Measurements from ENCODE around the gene RPS14. TPM values are rescaled to one million over a fixed set of nuclear protein-coding genes. Genes with fewer than 3 reads are reported as not detected.

Gene RPS14
- total RNA-seq, 1 experiment from 2014 or later = 1,789 TPM

DNA sequence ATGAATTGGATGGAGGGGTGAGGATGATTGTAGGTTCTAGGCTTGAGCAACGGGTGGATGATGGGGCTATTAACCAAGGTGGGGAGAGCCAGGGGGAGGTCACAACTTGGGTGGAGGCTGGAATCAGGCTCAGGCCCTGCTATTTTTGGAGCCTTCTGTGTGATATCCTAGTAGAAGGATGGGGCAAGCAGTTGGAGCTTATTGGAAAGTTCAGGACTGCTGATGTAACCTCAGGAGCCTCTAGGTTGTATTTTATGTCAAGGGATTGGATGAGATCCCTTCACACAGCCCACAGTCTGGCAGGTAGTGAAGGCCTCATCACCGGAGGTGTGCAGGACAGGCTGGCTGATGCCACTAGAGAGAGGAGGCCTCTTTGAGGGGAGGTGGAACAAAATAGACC lies 11.2 kb upstream of the RPS14 start:
- H3K4me1 ChIP-seq (ENCODE audit: insufficient read depth, low read length, poor library complexity, severe bottlenecking) = no peaks in the 10 kb centered on the region
- ChIA-PET CTCF (interaction anchor here (1.0 to 1.1 kb wide), 2 partner anchors 85 to 655 kb away, joined by 3 to 4 read pairs; no protein-coding TSS in a partner anchor), POLR2A (ENCODE audit: low non-redundant PET) (interaction anchor here (0.6 to 0.7 kb wide), 2 partner anchors 16 to 69 kb away, joined by 3 to 4 read pairs; no protein-coding TSS in a partner anchor)
- no peak overlapping the region for H3K4me3 ChIP-seq (ENCODE audit: low read depth, low read length, poor library complexity, severe bottlenecking)
- H3K36me3 ChIP-seq (ENCODE audit: insufficient read depth, low read length, poor library complexity, severe bottlenecking) = no peaks in the 10 kb centered on the region
- H3K9me3 ChIP-seq (ENCODE audit: low read depth, low read length, poor library complexity, severe bottlenecking) = no peaks in the 10 kb centered on the region
- TF ChIP-seq CTCF (conservative IDR thresholded peaks at IDR 0.05; ENCODE audit: low read depth, low read length) (no peak), EZH2 (IDR thresholded peaks at IDR 0.05; ENCODE audit: borderline replicate concordance, low read depth, low read length, poor library complexity, severe bottlenecking) (no peak)
- no peaks in the 10 kb centered on the region for H3K27me3 ChIP-seq (replicated peaks; ENCODE audit: insufficient read depth, low read depth, low read length, poor library complexity)
- no peak for DNase-seq (ENCODE audit: low spot score)
- intact Hi-C loops (cut with micrococcal nuclease; ENCODE audit: unreplicated experiment) = no loop called here
- no peak overlapping the region for H3K27ac ChIP-seq (ENCODE audit: low read depth, low read length, poor library complexity, severe bottlenecking)
- no TSS peak for BruUV-seq (replicated peaks)

DNA sequence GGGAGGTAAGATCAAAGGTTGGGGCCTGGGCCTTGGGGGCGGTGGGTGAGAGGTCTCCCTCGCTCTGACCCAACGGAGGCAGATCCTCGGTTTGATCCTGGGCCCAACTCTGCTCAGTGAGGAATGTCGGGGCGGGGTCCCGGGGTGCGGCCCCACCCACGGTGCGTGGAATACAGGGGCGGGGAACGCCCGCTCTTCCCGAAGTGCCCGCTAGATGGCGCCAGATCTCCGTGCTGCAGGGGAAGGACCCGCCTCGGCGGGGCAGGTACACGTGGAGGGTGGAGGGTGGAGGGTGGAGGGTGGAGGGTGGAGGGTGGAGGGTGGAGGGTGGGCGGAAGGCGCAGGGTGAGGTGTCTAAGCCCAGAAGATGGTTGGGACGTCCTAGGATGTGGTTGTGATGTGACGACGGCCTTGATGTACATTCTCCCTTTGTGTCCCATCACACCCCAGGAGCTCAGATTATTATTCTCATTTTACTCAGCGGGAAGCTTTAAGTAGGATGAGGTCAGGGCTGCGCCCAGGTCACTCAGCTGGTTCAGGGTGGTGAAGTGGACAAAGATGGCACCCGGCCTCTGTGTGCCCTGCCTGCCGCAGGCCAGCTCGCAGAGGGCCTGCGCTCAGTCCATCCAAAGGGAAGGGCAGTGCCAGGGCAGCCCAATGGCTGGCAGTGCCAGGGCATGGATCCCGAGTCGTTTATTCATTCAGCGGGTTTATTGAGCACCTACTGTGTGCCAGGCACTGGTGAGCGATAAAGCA lies 9.4 kb upstream of the RPS14 start:
- H3K36me3 ChIP-seq (ENCODE audit: insufficient read depth, low read length, poor library complexity, severe bottlenecking) = no peaks in the 10 kb centered on the region
- H3K27me3 ChIP-seq (replicated peaks; ENCODE audit: insufficient read depth, low read depth, low read length, poor library complexity) = no peaks in the 10 kb centered on the region
- ChIA-PET CTCF (interaction anchor here (0.6 to 0.7 kb wide), 5 partner anchors 9 to 625 kb away, joined by 3 to 9 read pairs (median 5); no protein-coding TSS in a partner anchor), POLR2A (ENCODE audit: low non-redundant PET) (no interaction called here)
- TF ChIP-seq CTCF (conservative IDR thresholded peaks at IDR 0.05; ENCODE audit: low read depth, low read length) = peak; percentile 74
- TF ChIP-seq EZH2 (IDR thresholded peaks at IDR 0.05; ENCODE audit: borderline replicate concordance, low read depth, low read length, poor library complexity, severe bottlenecking) = no peak
- no TSS peak for BruUV-seq (replicated peaks)
- H3K27ac ChIP-seq (ENCODE audit: low read depth, low read length, poor library complexity, severe bottlenecking) = no peak overlapping the region
- H3K9me3 ChIP-seq (ENCODE audit: low read depth, low read length, poor library complexity, severe bottlenecking) = no peaks in the 10 kb centered on the region
- intact Hi-C loops (cut with micrococcal nuclease; ENCODE audit: unreplicated experiment) = loop anchor here (1.0 to 10.0 kb wide), 7 partner anchors 64 to 706 kb away; partner anchors contain the start of genes IRGM and RBM22
- DNase-seq (ENCODE audit: low spot score) = peak; percentile 86
- peak overlapping the region; percentile 27 for H3K4me3 ChIP-seq (ENCODE audit: low read depth, low read length, poor library complexity, severe bottlenecking)
- no peaks in the 10 kb centered on the region for H3K4me1 ChIP-seq (ENCODE audit: insufficient read depth, low read length, poor library complexity, severe bottlenecking)

- no peak overlapping the region for H3K4me3 ChIP-seq (ENCODE audit: low read depth, low read length, poor library complexity, severe bottlenecking)
- no peak overlapping the region for H3K27ac ChIP-seq (ENCODE audit: low read depth, low read length, poor library complexity, severe bottlenecking)
- intact Hi-C loops (cut with micrococcal nuclease; ENCODE audit: unreplicated experiment) = loop anchor here (2.0 to 10.0 kb wide), 6 partner anchors 87 to 707 kb away; partner anchors contain the start of genes IRGM and RBM22
- no peak for TF ChIP-seq CTCF (conservative IDR thresholded peaks at IDR 0.05; ENCODE audit: low read depth, low read length)
- H3K27me3 ChIP-seq (replicated peaks; ENCODE audit: insufficient read depth, low read depth, low read length, poor library complexity) = no peaks in the 10 kb centered on the region
- H3K9me3 ChIP-seq (ENCODE audit: low read depth, low read length, poor library complexity, severe bottlenecking) = no peaks in the 10 kb centered on the region
- BruUV-seq (replicated peaks) = no TSS peak
- H3K36me3 ChIP-seq (ENCODE audit: insufficient read depth, low read length, poor library complexity, severe bottlenecking) = no peaks in the 10 kb centered on the region
- H3K4me1 ChIP-seq (ENCODE audit: insufficient read depth, low read length, poor library complexity, severe bottlenecking) = no peaks in the 10 kb centered on the region
- POLR2A ChIA-PET (ENCODE audit: low non-redundant PET) = no interaction called here
- DNase-seq (ENCODE audit: low spot score) = no peak
- CTCF ChIA-PET = interaction anchor here (0.6 to 0.7 kb wide), 2 partner anchors 8 to 92 kb away, joined by 8 to 9 read pairs; no protein-coding TSS in a partner anchor
These were observed 8.2 kb upstream of the RPS14 start for GRCh38 chr5:150457562-150458240.
